Uterus (tissue), 2 donors: ENCODE measurements around the gene TMEM185A.
"Not testable (repeated sequence)": the region's sequence is repeated elsewhere in the genome, so short reads cannot be mapped to it uniquely, and the experiment has no call there.

Experiments used
- POLR2A ChIP-seq, 2 donors: fragments of 450-650 bp; IDR thresholded peaks; one replicate each; pipeline ENCODE4 v1.6.1; 2016; ENCODE audit warnings: antibody characterized with exemption in 2 of 2, mild to moderate bottlenecking in 1 of 2, moderate library complexity in 1 of 2
- TF ChIP-seq, protein P1 (sequence below), 4 experiments: fragments of 200-600 bp in 2 of 4; fragments of 450-650 bp in 2 of 4; sonication (generic) in 2 of 4; IDR thresholded peaks; one replicate each; pipeline ENCODE4 v1.5.1; 2016 to 2019; ENCODE audit warnings: antibody characterized with exemption in 4 of 4, mild to moderate bottlenecking in 2 of 4, moderate library complexity in 1 of 4

- TF ChIP-seq, protein P1, sequence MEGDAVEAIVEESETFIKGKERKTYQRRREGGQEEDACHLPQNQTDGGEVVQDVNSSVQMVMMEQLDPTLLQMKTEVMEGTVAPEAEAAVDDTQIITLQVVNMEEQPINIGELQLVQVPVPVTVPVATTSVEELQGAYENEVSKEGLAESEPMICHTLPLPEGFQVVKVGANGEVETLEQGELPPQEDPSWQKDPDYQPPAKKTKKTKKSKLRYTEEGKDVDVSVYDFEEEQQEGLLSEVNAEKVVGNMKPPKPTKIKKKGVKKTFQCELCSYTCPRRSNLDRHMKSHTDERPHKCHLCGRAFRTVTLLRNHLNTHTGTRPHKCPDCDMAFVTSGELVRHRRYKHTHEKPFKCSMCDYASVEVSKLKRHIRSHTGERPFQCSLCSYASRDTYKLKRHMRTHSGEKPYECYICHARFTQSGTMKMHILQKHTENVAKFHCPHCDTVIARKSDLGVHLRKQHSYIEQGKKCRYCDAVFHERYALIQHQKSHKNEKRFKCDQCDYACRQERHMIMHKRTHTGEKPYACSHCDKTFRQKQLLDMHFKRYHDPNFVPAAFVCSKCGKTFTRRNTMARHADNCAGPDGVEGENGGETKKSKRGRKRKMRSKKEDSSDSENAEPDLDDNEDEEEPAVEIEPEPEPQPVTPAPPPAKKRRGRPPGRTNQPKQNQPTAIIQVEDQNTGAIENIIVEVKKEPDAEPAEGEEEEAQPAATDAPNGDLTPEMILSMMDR (IDR thresholded peaks at IDR 0.05), result not testable (repeated sequence)
- TF ChIP-seq POLR2A (IDR thresholded peaks at IDR 0.05), result not testable (repeated sequence)
These were observed 40.6 kb downstream of the TMEM185A start for GRCh38 chrX:149590993-149591392.
